GM10847 (cell line): ENCODE measurements around the gene PHC1.
A peak's percentile ranks its signal among the peaks of the same experiment; 100 is the strongest.

ENCODE experiments used
- POLR2A ChIP-seq: IDR thresholded peaks from 2 replicates; pipeline ENCODE4 v1.6.1; 2011; ENCODE audit not compliant: insufficient read length; ENCODE audit errors: extremely low read depth

PHC1 gene

GRCh38 chr12:8946733-8947132 is 32.4 kb downstream of the PHC1 start:
- TF ChIP-seq POLR2A: no peak

DNA sequence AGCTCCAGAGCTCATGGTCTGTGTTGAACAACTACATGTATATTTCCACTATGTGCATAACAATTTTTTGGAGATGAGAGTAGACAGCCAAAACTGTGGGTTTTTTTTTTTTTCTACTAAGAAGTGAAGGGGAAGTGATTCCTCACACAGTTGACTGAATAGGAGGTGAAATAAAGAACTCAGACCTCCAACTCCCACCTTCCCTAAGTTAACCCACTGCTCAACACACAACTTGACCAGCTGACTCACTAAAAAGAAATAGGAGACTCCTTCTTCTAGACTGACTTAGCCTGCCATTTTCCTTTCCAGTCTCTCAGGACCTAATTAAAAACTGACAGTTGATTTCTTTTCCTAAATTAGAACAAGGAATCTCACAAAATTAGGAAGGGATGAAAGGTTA is 33.4 kb downstream of the PHC1 start:
- TF ChIP-seq POLR2A: no peak

DNA sequence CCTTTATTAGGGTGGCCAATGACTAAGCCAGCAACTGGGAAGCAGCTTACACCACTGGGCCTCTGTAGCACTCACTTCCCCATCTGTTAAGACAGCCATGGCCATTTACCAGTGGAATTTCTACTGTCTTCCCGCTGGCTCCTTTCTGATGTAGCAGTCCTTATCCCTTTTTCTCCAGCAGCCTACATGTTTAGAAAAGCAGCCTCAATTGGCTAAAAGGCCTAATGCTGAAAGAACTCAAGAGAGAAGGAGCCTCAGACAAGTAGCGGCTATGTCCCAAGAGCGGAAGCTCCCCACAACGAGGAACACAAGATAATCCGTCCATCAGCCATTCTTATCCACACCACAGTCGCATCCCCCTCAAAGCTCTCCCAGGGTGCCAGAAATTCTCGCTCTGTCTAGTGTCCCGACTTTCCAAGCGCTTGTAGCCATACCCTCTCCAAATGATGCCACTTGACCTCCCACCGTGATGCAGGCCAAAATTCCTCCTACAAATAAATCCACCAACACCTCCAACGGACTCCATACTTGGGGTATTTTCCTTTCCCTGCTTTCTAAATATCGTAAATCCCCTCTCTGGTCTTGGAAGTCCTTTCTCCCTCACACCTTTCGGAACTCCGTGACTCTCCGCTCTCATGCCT is 34.5 kb downstream of the PHC1 start:
- no peak for TF ChIP-seq POLR2A

DNA sequence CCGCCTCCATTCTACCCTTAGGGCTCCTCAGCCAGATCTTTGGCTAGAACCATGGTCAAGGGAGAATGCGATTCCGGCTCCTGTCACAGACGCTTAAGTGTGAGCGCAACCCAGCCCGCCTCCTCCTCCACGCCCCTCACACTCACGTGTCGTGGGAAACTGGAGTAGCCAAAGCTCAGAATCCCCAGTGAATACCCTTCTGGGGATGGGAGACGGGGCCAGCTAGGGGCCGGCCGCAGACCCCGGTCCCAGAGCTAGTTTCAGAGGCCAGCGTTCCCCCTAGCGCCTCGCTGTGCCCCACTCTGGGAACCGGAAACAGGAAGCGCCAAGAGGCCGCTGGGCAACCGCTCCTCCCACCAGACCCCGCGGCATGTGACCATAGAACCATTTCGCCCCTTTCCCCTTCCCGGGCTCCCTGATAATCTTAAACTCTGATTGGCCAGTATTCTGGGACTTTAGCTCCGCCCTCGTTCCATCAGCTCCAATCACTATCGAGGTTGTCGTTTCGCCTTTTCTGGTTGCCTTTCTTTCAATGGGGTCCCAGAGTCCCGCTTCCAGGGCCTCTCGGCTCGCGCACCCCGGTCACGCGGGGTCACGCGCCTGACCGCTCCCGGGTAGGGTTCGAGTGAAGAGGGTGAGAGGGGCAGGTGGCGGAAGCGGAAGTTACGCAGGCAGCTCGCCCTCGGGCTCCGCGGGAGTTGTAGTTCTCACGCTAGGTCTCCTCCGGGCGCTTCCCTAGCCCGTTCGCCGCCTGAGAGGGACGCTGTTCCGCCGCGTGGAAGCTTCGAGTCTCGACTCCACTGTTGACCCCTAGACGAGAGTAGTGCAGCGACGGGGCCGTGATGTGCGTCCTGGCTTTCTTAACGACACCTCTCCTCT is 35.3 kb downstream of the PHC1 start, which contains the start of gene M6PR:
Gene M6PR (minus strand): TSS at position 304 of the 879 bp plus-strand sequence. CDS start 3,241 bp downstream, outside the sequence.
- peak; percentile 81 for TF ChIP-seq POLR2A

- no peak for TF ChIP-seq POLR2A
Observed at GRCh38 chr12:8950221-8950527, 35.9 kb downstream of the PHC1 start.

DNA sequence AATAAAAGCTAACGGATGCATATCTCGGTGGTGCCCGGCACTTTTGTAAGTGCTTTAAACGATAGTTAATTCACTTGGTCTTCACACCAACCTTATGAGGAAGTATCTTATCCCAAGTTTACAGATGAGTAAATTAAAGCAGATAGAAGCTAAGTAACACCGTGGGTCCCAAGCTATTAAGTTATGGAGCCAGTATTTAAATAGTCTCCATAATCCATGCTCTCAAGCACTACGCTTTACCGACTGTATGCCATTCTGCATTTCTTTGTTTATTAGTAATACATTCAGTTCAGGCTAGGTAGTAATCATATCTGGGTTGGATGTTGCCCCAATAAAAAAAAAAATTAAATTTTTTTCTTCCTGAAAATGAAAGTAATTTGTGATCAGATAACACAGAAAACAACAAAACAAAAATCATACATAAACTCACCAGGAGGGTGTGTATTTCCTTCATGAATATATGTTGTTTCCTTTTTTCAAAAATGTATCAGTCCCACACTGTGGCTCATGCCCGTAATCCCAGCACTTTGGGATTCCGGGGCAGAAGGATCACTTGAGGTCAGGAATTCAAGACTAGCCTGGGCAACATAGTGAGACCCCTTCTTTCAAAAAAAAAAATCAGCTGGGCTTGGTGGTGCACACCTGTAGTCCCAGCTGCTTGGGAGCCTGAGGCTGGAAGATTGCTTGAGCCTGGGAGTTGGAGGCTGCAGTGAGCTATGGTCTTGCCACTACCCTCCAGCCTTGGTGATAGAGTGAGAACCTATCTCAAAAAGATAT is 36.6 kb downstream of the PHC1 start:
- TF ChIP-seq POLR2A: no peak

DNA sequence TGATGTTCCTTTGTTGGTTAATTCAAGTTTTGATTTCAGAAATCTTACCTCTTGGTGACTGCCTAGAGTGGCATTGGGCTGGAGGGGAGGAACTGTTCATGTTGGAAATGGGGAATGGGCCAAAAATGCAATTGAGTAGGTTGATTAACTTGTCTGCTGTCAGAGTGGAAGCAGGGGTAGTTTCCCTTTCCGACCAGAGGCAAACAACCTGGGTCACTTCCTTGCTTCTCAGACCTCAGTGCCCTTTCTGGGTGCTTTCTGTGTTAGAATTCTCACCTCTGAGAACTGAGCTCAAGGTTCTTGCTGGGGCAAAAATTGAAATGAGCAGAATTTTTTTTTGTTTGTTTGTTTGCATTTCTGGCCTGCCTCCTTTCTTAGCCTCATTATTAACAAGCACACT is 37.4 kb downstream of the PHC1 start:
- no peak for TF ChIP-seq POLR2A

- no peak for TF ChIP-seq POLR2A
Observed at GRCh38 chr12:8953773-8954402, 39.6 kb downstream of the PHC1 start.

- no peak for TF ChIP-seq POLR2A
Observed at GRCh38 chr12:8956073-8956472, 41.8 kb downstream of the PHC1 start.

DNA sequence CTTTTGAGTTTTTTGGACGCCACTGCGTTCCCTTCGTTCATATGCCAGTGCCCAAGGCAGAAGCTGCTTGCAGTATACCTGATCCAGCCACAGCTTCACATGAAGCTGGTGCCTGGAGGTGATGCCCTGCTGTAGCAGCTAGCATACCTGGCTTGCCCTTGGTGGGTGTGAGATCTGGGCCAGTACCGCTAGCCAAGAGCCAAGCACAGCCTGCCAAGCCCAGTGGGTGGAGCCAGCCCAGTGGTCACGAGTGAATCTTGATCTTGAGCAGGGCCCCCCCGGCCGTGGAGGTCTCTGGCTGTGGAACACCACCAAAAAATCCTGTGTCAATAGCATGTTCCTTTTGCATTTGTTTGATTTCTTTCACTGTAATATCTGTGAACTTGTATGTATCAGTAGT is 42.5 kb downstream of the PHC1 start:
- no peak for TF ChIP-seq POLR2A

- no peak for TF ChIP-seq POLR2A
Observed at GRCh38 chr12:8957561-8957960, 43.3 kb downstream of the PHC1 start.

DNA sequence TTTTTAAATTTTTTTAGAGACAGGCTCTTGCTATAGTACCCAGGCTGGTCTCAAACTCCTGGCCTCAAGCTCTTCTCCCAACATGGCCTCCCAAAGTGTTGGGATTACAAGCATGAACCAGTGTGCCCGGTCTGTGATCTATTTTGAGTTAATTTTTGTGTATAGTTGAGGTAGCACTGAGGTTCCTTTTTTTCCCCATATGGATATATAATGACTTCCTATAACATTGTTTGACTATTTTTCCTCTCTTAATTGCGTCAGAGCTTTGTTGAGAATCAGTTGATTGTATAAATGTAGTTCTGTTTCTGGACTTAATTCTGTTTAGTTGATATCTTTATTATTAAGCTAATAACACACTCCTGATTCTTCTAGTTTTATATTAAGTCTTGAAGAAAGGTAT is 43.8 kb downstream of the PHC1 start:
- no peak for TF ChIP-seq POLR2A

DNA sequence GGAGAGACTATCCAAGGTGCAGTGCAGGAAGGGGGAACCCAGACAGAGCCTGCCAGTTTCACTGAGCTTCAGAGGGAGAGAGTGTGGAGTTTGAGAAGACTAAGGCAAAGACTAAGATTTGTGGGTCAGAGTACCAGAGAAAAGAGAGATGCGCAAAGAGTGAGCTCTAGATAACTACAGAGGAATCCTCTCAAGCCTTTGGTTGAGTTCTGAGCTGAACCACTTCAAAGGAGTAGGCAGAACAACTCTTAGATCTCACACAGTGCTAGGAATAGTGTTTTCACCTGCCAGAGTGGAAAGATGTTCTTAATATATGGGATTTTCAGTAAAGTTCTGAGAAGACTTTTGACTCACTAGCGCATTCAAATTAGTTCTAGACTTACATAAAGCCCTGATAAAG is 45.9 kb downstream of the PHC1 start:
- TF ChIP-seq POLR2A: no peak

GRCh38 chr12:8968761-8969160 is 54.5 kb downstream of the PHC1 start:
- TF ChIP-seq POLR2A: no peak

- TF ChIP-seq POLR2A: no peak
Observed at GRCh38 chr12:8969861-8970411, 55.6 kb downstream of the PHC1 start.

- no peak for TF ChIP-seq POLR2A
Observed at GRCh38 chr12:8970432-8970831, 56.1 kb downstream of the PHC1 start.

DNA sequence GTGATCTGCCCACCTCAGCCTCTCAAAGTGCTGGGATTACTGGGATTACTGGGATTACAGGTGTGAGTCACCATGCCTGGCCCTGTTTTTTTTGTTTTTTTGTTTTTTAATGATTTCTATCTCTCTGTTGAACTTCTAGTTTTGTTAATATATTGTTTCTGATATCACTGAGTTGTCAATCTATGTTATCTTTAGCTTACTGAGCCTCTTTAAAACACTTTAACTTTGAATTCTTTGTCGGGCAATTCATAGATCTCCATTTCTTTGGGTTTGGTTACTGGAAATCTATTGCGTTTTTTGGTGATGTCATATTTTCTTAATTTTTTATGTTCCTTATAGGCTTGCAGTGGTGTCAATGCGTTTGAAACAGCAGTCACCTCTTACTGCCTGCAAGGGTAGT is 65.8 kb downstream of the PHC1 start:
- TF ChIP-seq POLR2A: no peak
